Neural crest cell (in vitro differentiated cells): Measurements from ENCODE around the gene FRK. TPM values are rescaled to one million over a fixed set of nuclear protein-coding genes. Genes with fewer than 3 reads are reported as not detected.
"Not testable (repeated sequence)": the region's sequence is repeated elsewhere in the genome, so short reads cannot be mapped to it uniquely, and the experiment has no call there.

ENCODE experiments used
- DNase-seq: peaks from one replicate; pipeline ENCODE4 v3.0.0; 2021; ENCODE audit warnings: low read depth, mixed read lengths, low spot score
- H3K27ac Mint-ChIP-seq: one replicate; pipeline ENCODE4 v1.8.0; 2021; ENCODE audit warnings: mild to moderate bottlenecking, mixed read lengths; ENCODE audit not compliant: unreplicated experiment
- H3K27me3 Mint-ChIP-seq: 2 replicates; pipeline ENCODE4 v1.8.0; 2021; ENCODE audit warnings: low read depth, mild to moderate bottlenecking, mixed read lengths
- H3K36me3 Mint-ChIP-seq: 2 replicates; pipeline ENCODE4 v1.8.0; 2021; ENCODE audit warnings: low read depth, mild to moderate bottlenecking, mixed read lengths
- H3K4me1 Mint-ChIP-seq: 2 replicates; pipeline ENCODE4 v1.8.0; 2021; ENCODE audit warnings: mixed read lengths
- H3K4me3 Mint-ChIP-seq: one replicate; pipeline ENCODE4 v1.8.0; 2021; ENCODE audit warnings: mild to moderate bottlenecking, mixed read lengths
- H3K9me3 Mint-ChIP-seq: 2 replicates; pipeline ENCODE4 v1.8.0; 2021; ENCODE audit warnings: mixed read lengths
- total RNA-seq: library from RNA; stranded (reverse); gene quantifications from 2 replicates; pipeline ENCODE4 v1.2.1, GENCODE V29; 2021
- TF ChIP-seq, protein P1 (sequence below): fragments of 200-600 bp; sonication (generic); conservative IDR thresholded peaks from 2 replicates; pipeline ENCODE4 v1.5.0; 2021; ENCODE audit warnings: antibody characterized with exemption, mild to moderate bottlenecking

The FRK gene
- total RNA-seq, 1 donor from 2014 or later: 0.12 TPM

DNA sequence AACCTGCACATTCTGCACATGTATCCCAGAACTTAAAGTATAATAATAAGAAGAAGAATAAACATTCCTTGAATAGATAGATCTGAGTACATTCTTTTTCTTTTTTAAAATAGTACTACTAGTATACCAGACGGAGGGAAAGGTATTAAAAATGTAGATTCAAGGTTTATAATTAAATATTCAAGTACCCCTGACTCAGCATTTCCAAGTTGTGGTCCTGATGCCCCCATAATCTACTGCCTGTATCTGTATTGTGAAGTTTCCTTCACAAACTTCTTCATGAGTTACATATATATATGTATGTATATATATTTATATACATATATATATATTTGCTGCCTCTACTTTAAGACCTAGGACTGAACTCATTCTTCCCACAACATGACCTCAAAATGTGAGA is 14.0 kb downstream of the FRK start:
- H3K9me3 Mint-ChIP-seq: no peaks in the 10 kb centered on the region
- TF ChIP-seq, protein P1, sequence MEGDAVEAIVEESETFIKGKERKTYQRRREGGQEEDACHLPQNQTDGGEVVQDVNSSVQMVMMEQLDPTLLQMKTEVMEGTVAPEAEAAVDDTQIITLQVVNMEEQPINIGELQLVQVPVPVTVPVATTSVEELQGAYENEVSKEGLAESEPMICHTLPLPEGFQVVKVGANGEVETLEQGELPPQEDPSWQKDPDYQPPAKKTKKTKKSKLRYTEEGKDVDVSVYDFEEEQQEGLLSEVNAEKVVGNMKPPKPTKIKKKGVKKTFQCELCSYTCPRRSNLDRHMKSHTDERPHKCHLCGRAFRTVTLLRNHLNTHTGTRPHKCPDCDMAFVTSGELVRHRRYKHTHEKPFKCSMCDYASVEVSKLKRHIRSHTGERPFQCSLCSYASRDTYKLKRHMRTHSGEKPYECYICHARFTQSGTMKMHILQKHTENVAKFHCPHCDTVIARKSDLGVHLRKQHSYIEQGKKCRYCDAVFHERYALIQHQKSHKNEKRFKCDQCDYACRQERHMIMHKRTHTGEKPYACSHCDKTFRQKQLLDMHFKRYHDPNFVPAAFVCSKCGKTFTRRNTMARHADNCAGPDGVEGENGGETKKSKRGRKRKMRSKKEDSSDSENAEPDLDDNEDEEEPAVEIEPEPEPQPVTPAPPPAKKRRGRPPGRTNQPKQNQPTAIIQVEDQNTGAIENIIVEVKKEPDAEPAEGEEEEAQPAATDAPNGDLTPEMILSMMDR: no peak
- H3K36me3 Mint-ChIP-seq: no peaks in the 10 kb centered on the region
- H3K4me3 Mint-ChIP-seq: no peak overlapping the region
- no peaks in the 10 kb centered on the region for H3K27me3 Mint-ChIP-seq
- DNase-seq: no peak
- H3K27ac Mint-ChIP-seq: no peak overlapping the region
- no peaks in the 10 kb centered on the region for H3K4me1 Mint-ChIP-seq

DNA sequence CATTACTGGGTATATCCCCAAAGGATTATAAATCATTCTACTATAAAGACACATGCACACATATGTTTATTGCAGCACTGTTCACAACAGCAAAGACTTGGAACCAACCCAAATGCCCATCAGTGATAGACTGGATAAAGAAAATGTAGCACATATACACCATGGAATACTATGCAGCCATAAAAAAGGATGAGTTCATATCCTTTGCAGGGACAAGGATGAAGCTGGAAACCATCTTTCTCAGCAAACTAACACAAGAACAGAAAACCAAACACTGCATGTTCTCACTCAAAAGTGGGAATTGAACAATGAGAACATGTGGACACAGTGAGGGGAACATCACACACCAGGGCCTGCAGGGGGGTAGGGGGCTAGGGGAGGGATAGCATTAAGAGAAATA is 14.4 kb downstream of the FRK start:
- not testable (repeated sequence) for H3K36me3 Mint-ChIP-seq, DNase-seq, H3K27ac Mint-ChIP-seq, H3K9me3 Mint-ChIP-seq, H3K4me3 Mint-ChIP-seq, H3K27me3 Mint-ChIP-seq, H3K4me1 Mint-ChIP-seq

DNA sequence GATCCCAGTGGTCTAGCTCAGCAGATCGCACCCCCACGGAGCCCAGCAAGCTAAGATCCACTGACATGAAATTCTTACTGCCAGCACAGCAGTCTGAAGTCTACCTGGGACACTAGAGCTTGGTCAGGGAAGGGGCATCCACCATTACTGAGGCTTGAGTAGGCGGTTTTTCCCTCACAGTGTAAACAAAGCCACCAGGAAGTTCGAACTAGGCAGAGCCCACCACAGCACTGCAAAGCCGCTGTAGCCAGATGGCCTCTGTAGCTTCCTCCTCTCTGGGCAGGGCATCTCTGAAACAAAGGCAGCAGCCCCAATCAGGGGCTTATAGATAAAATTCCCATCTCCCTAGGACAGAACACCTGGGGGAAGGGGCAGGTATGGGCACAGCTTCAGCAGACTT is 18.8 kb downstream of the FRK start:
- no peaks in the 10 kb centered on the region for H3K9me3 Mint-ChIP-seq
- no peak for DNase-seq
- H3K4me1 Mint-ChIP-seq: no peaks in the 10 kb centered on the region
- no peaks in the 10 kb centered on the region for H3K27me3 Mint-ChIP-seq
- TF ChIP-seq, protein P1: no peak
- no peak overlapping the region for H3K4me3 Mint-ChIP-seq
- H3K27ac Mint-ChIP-seq: no peak overlapping the region
- no peaks in the 10 kb centered on the region for H3K36me3 Mint-ChIP-seq

DNA sequence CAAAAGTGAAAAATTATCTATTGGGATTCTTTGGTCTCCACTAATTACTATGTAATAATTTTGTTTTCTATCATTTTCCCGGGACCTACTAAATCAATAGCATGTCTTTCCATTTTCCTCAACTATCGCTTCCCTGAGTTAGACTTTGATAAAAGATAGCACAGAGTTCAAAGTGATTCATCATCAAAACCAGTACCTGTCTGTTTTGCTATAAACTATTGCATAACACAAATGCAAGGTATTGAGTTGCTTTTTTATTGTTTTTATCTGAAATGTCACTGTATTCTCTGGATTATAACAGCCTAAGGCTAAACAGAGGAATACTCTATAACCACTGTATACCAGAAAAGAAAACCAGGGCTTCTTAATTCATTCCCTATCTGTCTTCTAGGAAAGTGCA is 19.7 kb downstream of the FRK start:
- no peaks in the 10 kb centered on the region for H3K27me3 Mint-ChIP-seq
- H3K4me1 Mint-ChIP-seq: no peaks in the 10 kb centered on the region
- no peak overlapping the region for H3K4me3 Mint-ChIP-seq
- DNase-seq: no peak
- H3K27ac Mint-ChIP-seq: no peak overlapping the region
- H3K36me3 Mint-ChIP-seq: no peaks in the 10 kb centered on the region
- TF ChIP-seq, protein P1: no peak
- H3K9me3 Mint-ChIP-seq: no peaks in the 10 kb centered on the region

DNA sequence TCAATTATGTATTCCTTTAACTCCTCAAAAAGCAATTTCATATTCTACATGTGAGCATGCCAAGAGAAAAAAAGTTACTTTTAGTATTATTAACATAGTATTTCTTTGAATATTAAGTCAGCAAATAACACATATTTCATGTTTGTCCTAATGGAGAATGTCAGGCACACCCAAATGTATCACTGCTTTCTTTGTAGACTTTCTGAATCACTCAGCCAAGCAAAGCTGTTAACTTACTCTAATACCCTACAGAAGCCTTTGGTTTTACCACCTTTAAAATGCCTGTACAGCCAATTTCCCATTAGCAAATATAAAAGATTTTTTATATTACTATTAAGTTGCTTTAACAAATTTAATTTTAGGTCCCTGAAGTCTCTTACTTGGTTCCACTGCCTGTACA is 23.8 kb downstream of the FRK start:
- Mint-ChIP-seq H3K27ac (no peak overlapping the region), H3K4me3 (no peak overlapping the region), H3K36me3 (no peaks in the 10 kb centered on the region), H3K27me3 (no peaks in the 10 kb centered on the region), H3K4me1 (peaks cover 11% of the 10 kb centered on the region), H3K9me3 (no peaks in the 10 kb centered on the region)
- no peak for DNase-seq
- TF ChIP-seq, protein P1: no peak

DNA sequence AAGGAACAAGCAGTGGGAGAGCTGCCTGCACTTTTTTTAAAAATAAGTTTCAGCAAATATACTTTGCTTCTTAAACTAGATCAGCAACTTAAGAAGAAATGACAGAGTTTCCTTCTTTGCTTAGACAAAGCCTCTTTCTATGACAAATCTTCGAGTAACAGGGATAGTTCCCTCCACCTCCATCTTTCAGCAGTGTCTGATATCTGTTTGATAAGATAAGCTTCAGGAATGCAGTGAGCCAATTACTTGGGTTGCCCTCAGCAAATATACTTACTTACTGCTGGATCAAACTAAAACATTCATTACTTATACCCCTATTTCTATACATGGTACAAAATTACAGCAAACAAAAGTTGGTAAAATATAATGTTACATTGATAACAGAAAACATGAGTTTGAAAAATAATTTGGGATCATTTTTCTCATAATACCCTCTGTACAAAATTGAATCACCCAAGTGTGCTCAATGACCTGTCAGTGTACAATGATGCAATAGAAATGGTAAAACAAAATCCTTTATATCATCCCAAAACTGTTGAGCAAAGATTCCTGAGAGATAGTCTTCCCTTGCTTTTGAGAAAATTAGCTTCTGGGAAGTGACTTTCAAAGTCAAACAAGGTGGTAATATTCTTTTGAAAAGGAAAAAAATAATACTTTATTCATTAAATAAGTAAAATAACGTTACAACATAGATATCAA is 24.5 kb downstream of the FRK start:
- Mint-ChIP-seq H3K27me3 (no peaks in the 10 kb centered on the region), H3K27ac (no peak overlapping the region), H3K36me3 (no peaks in the 10 kb centered on the region), H3K9me3 (no peaks in the 10 kb centered on the region), H3K4me1 (peaks cover 11% of the 10 kb centered on the region), H3K4me3 (no peak overlapping the region)
- TF ChIP-seq, protein P1: no peak
- DNase-seq: no peak
